HCT116 (cell line): ENCODE measurements around the gene NAA25. TPM values are rescaled to one million over a fixed set of nuclear protein-coding genes. Genes with fewer than 3 reads are reported as not detected.

ENCODE experiments used
- ATAC-seq: fragments of 200-7000 bp; cut with Tn5 transposase; 2 replicates; pipeline ENCODE4 v1.9.1; 2020; ENCODE audit warnings: mild to moderate bottlenecking, moderate library complexity
- BruUV-seq: library from RNA; stranded (reverse); fragments of 400-500 nt; replicated peaks from 2 replicates; lab custom pipeline; 2021; lab: Mats Ljungman, UMichigan
- CTCF ChIA-PET: fragments of 300-600 bp; sonication (Branson Sonifier 250); formaldehyde crosslinking; loops from one replicate; lab custom pipeline; 2021; ENCODE audit warnings: antibody characterized with exemption; lab: Charles Lee
- POLR2A ChIA-PET: fragments of 300-600, 350-600 bp; sonication (Branson Sonifier 250); formaldehyde crosslinking; loops from one replicate; lab custom pipeline; 2021; ENCODE audit warnings: antibody characterized with exemption; lab: Charles Lee
- RAD21 ChIA-PET, 2 experiments: fragments of 300-600 bp; sonication (Branson Sonifier 250); formaldehyde crosslinking; loops; one replicate each; lab custom pipeline; 2023; ENCODE audit warnings: low total read pairs in 2 of 2; ENCODE audit not compliant: uncharacterized antibody in 2 of 2, unreplicated experiment in 2 of 2, low non-redundant PET in 1 of 2; lab: Charles Lee
- DNase-seq: peaks from one replicate; pipeline ENCODE4 v3.0.0-alpha.2; 2010; ENCODE audit warnings: low read depth, low spot score
- H2AFZ ChIP-seq: fragments of 200-600 bp; shearing (Covaris generic), sonication (generic); 2 replicates; pipeline ENCODE4 v1.6.1; 2017; ENCODE audit warnings: low read depth, mixed run types, mixed read lengths, antibody characterized with exemption, low read length; ENCODE audit not compliant: poor library complexity, severe bottlenecking
- H3K27ac ChIP-seq: 2 replicates; pipeline ENCODE4 v1.5.1; 2012; ENCODE audit warnings: low read depth, low read length
- H3K27me3 ChIP-seq: fragments of 200-600 bp; sonication (generic); 2 replicates; pipeline ENCODE4 v1.6.1; 2016; ENCODE audit warnings: mixed run types, low read length, mixed read lengths; ENCODE audit not compliant: insufficient read depth
- H3K36me3 ChIP-seq, 2 experiments: fragments of 200-500 bp in 1 of 2; fragments of 200-600 bp in 1 of 2; sonication (Bioruptor generic) in 1 of 2; sonication (generic) in 1 of 2; 2 replicates each; pipeline versions ENCODE4 v1.5.1 to v1.6.1; 2014 to 2016; ENCODE audit warnings: low read length in 2 of 2, inconsistent platforms in 1 of 2, mixed read lengths in 1 of 2, mixed run types in 1 of 2; ENCODE audit not compliant: insufficient read depth in 2 of 2, control insufficient read depth in 1 of 2
- H3K4me1 ChIP-seq, 2 experiments: fragments of 200-600 bp in 1 of 2; sonication (generic) in 1 of 2; 2 replicates each; pipeline versions ENCODE4 v1.5.1 to v1.6.1; 2012 to 2017; ENCODE audit warnings: low read length in 2 of 2, inconsistent platforms in 1 of 2, mild to moderate bottlenecking in 1 of 2, mixed read lengths in 1 of 2, mixed run types in 1 of 2, moderate library complexity in 1 of 2; ENCODE audit not compliant: insufficient read depth in 2 of 2, control insufficient read depth in 1 of 2
- H3K4me2 ChIP-seq: fragments of 200-600 bp; sonication (generic); 2 replicates; pipeline ENCODE4 v1.6.1; 2017; ENCODE audit warnings: mixed run types, low read length, mixed read lengths
- H3K4me3 ChIP-seq, 2 experiments: fragments of 200-600 bp in 1 of 2; sonication (generic) in 1 of 2; replicated peaks in 1 of 2; 2 replicates each; pipeline ENCODE4 v1.5.1; 2011 to 2016; ENCODE audit warnings: low read length in 2 of 2, control low read depth in 1 of 2, low read depth in 1 of 2, mild to moderate bottlenecking in 1 of 2, mixed read lengths in 1 of 2, mixed run types in 1 of 2
- H3K79me2 ChIP-seq: fragments of 200-600 bp; sonication (generic); 2 replicates; pipeline ENCODE4 v1.6.1; 2017; ENCODE audit warnings: mild to moderate bottlenecking, mixed run types, low read length, moderate library complexity, mixed read lengths; ENCODE audit not compliant: insufficient read depth
- H3K9ac ChIP-seq: fragments of 200-600 bp; sonication (generic); 2 replicates; pipeline ENCODE4 v1.6.1; 2016; ENCODE audit warnings: low read length, mixed read lengths
- H3K9me2 ChIP-seq: fragments of 200-600 bp; sonication (generic), shearing (Covaris generic); 2 replicates; pipeline ENCODE4 v1.6.1; 2017; ENCODE audit warnings: mixed run types, mild to moderate bottlenecking, moderate library complexity; ENCODE audit not compliant: insufficient read depth
- H3K9me3 ChIP-seq, 2 experiments: fragments of 200-500 bp in 1 of 2; fragments of 200-600 bp in 1 of 2; sonication (Bioruptor generic) in 1 of 2; sonication (generic) in 1 of 2; 2 replicates each; pipeline ENCODE4 v1.6.1; 2014 to 2017; ENCODE audit warnings: low read length in 2 of 2, mixed read lengths in 2 of 2, inconsistent platforms in 1 of 2, low read depth in 1 of 2, mild to moderate bottlenecking in 1 of 2, mixed run types in 1 of 2, moderate library complexity in 1 of 2; ENCODE audit not compliant: control insufficient read depth in 1 of 2, insufficient read depth in 1 of 2
- H4K20me1 ChIP-seq: fragments of 200-600 bp; sonication (generic), shearing (Covaris generic); 2 replicates; pipeline ENCODE4 v1.6.1; 2017; ENCODE audit warnings: mixed run types, mild to moderate bottlenecking, moderate library complexity; ENCODE audit not compliant: insufficient read depth
- CBX3 ChIP-seq: IDR thresholded peaks from 2 replicates; pipeline ENCODE4 v1.6.1; 2012; ENCODE audit warnings: low read depth
- CTCF ChIP-seq, 3 experiments: fragments of 200-600 bp in 1 of 3; sonication (generic) in 1 of 3; IDR thresholded peaks in 2 of 3; conservative IDR thresholded peaks in 1 of 3; 2 replicates each; pipeline ENCODE4 v1.5.1; 2012 to 2017; ENCODE audit warnings: low read depth in 2 of 3, low read length in 2 of 3, antibody characterized with exemption in 1 of 3, borderline replicate concordance in 1 of 3, control low read depth in 1 of 3, mild to moderate bottlenecking in 1 of 3, mixed read lengths in 1 of 3, mixed run types in 1 of 3, moderate library complexity in 1 of 3; ENCODE audit not compliant: insufficient read depth in 1 of 3
- EGR1 ChIP-seq: IDR thresholded peaks from 2 replicates; pipeline ENCODE4 v1.6.1; 2012; ENCODE audit warnings: low read depth
- ELF1 ChIP-seq: IDR thresholded peaks from 2 replicates; pipeline ENCODE4 v1.6.1; 2012; ENCODE audit warnings: low read depth, borderline replicate concordance
- EZH2 ChIP-seq: fragments of 200-600 bp; sonication (generic); IDR thresholded peaks from 2 replicates; pipeline ENCODE4 v1.6.1; 2017; ENCODE audit warnings: antibody characterized with exemption, mixed run types
- EZH2phosphoT487 ChIP-seq: fragments of 200-600 bp; IDR thresholded peaks from 2 replicates; pipeline ENCODE4 v1.6.1; 2018; ENCODE audit warnings: antibody characterized with exemption, borderline replicate concordance
- FOSL1 ChIP-seq: IDR thresholded peaks from 2 replicates; pipeline ENCODE4 v1.6.1; 2012; ENCODE audit warnings: low read depth
- JUND ChIP-seq: IDR thresholded peaks from 2 replicates; pipeline ENCODE4 v1.6.1; 2012
- POLR2A ChIP-seq: IDR thresholded peaks from 2 replicates; pipeline ENCODE4 v1.7.0; 2011; ENCODE audit warnings: borderline replicate concordance; ENCODE audit not compliant: insufficient read depth, insufficient read length; ENCODE audit errors: extremely low read depth
- POLR2AphosphoS5 ChIP-seq: IDR thresholded peaks from 2 replicates; pipeline ENCODE4 v1.6.1; 2011; ENCODE audit warnings: mild to moderate bottlenecking, low read depth, low read length, moderate library complexity
- RAD21 ChIP-seq: IDR thresholded peaks from 2 replicates; pipeline ENCODE4 v1.6.1; 2012; ENCODE audit warnings: low read depth, mild to moderate bottlenecking
- SIN3A ChIP-seq: IDR thresholded peaks from 2 replicates; pipeline ENCODE4 v1.6.1; 2012; ENCODE audit warnings: low read depth
- SRF ChIP-seq: IDR thresholded peaks from 2 replicates; pipeline ENCODE4 v1.6.1; 2012; ENCODE audit warnings: low read depth
- TCF7L2 ChIP-seq: IDR thresholded peaks from 2 replicates; pipeline ENCODE4 v1.7.0; 2011; ENCODE audit warnings: borderline replicate concordance, inconsistent platforms; ENCODE audit not compliant: insufficient read depth, insufficient read length; ENCODE audit errors: extremely low read depth
- YY1 ChIP-seq: IDR thresholded peaks from 2 replicates; pipeline ENCODE4 v1.6.1; 2011; ENCODE audit warnings: low read length, low read depth, moderate library complexity, mild to moderate bottlenecking; ENCODE audit not compliant: insufficient replicate concordance; ENCODE audit errors: extremely low read depth
- intact Hi-C: fragments of 100-400 bp; cut with micrococcal nuclease; formaldehyde crosslinking; loops from 2 replicates; pipeline ENCODE4 v1.10.0; 2022
- total RNA-seq: library from RNA; stranded (reverse); gene quantifications from one replicate; pipeline ENCODE4 v1.2.1, GENCODE V29; 2021; ENCODE audit not compliant: unreplicated experiment

NAA25 gene
- total RNA-seq, 1 experiment from 2014 or later: 56.6 TPM

- Histone ChIP-seq H3K4me2 (no peak overlapping the region), H3K79me2 (peaks cover 21% of the 10 kb centered on the region), H3K27ac (no peak overlapping the region), H3K36me3 (no peaks in the 10 kb centered on the region), H3K27me3 (no peaks in the 10 kb centered on the region), H3K4me1 (peaks cover 20 to 27% of the 10 kb centered on the region in 2 experiments), H3K9ac (no peak overlapping the region), H3K4me3 (no peak overlapping the region), H2AFZ (no peak overlapping the region), H4K20me1 (no peaks in the 10 kb centered on the region), H3K9me2 (no peaks in the 10 kb centered on the region), H3K9me3 (no peaks in the 10 kb centered on the region)
- DNase-seq (no peak), ATAC-seq (no peak)
- intact Hi-C loops: no loop called here
- ChIA-PET POLR2A (no interaction called here), RAD21 (no interaction called here), CTCF (no interaction called here)
- no TSS peak for BruUV-seq
- TF ChIP-seq EZH2phosphoT487 (no peak), TCF7L2 (no peak), FOSL1 (no peak), POLR2AphosphoS5 (no peak), ELF1 (no peak), CBX3 (no peak), RAD21 (no peak), EZH2 (no peak), EGR1 (no peak), SRF (no peak), YY1 (no peak), JUND (no peak), POLR2A (no peak), CTCF (IDR thresholded peaks at IDR 0.05 in 2 of 3, conservative IDR thresholded peaks at IDR 0.05 in 1 of 3; ENCODE audit: borderline replicate concordance in 1 of 3, insufficient read depth in 1 of 3, low read depth in 2 of 3, low read length in 2 of 3) (no peak), SIN3A (no peak)
These were observed 99.7 kb downstream of the NAA25 start for GRCh38 chr12:112008918-112009317.
